NCI-H82 (cell line): ENCODE measurements around the gene PHB1.

Source experiments
- DNase-seq: peaks from one replicate; lab custom pipeline; 2025; lab: John Stamatoyannopoulos, UW

PHB1 gene

DNA sequence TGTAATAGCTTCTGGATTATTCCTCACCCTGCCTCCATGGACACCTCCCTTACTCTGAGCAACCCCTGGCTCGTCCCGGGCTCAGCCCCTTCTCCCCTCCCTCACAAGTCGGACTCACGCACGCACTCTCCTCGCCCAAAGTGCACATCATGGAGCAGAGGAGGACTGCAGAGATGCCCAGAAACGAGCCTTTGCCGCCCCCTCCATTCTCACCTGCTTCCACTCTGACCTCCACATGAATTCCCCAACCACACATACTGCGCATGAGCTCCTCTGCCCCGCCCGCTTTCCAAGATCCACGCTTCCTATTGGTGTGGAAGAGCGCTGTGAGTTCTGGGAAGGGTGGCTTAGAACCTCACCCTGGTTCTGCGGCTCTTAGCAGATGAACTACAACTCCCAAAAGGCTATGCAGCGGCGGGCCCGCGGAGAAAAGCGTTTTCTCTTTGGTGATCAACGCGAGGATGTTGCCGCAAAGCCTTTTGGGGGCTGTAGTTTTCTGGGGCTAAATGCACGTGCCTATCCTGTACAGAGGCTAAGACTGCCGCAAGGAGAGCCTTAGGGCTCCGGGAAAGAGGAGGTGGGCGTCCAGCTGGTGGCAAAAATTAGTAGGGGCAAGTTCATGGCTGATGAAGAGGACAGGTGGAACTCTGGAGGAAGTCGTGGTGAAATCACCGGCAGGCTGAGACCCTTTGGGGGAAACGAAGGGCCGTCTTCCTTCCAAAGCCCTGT lies at the start of gene PHB1:
TSS of gene PHB1 (minus strand) at position 261 of the 729 bp plus-strand sequence. CDS start 1,618 bp downstream, outside the sequence.
- DNase-seq: peak; percentile 100

DNA sequence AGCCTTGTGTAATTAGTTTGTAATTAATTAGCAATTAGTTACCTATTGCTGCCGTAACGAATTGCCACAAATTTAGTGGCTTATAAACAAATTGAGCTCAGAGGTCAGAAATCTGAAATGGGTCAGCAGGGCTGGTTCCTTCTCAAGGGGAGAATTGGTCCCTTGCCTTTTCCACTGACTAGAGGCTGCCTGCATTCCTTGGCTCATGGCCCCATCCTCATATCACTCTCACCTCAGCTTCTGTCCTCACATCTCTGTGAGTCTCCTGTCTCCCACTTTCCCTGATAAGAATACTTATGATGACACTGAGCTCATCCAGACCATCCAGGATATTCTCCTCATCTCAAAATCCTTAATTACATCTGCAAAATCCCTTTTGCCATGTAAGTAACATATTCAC lies 49.4 kb upstream of the PHB1 start:
- no peak for DNase-seq

DNA sequence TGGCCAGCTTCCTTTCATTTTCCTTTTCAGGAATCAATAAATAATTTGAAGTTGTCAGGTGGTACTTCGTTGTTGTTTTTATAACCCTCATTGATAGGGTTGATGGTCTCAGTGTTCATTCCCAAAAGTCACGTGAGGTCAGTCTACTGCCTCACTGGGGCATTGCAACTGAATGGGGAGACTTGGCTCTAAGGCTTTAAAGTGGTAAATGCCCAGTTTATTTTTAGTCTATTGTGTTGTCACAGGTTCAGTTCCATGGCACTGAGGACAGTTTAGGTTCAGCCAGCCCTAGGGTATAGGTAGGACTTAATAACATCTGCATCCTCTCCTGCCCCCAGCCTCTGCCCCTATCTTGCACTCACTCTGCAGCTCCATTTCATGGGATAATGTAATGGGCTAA lies 46.9 kb upstream of the PHB1 start:
- no peak for DNase-seq

DNA sequence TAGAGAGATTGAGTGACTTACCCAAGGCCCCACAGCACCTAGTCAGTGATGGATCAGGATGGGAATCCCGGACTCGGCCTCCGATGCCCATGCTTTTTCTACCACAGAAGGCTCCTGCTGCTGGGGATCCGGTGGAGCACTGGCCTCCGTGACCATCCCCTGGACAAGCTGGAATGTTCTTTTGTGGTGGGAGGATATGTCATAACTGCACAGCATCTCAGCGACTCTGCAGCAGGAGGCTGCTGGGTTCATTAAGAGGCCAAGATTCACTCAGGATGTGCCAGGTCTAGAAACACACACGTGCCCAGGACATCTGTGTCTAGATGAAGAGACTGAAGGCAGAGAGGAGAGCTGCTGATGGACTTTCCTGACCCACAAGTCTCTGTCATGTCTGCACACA lies 45.7 kb upstream of the PHB1 start:
- DNase-seq: no peak

DNA sequence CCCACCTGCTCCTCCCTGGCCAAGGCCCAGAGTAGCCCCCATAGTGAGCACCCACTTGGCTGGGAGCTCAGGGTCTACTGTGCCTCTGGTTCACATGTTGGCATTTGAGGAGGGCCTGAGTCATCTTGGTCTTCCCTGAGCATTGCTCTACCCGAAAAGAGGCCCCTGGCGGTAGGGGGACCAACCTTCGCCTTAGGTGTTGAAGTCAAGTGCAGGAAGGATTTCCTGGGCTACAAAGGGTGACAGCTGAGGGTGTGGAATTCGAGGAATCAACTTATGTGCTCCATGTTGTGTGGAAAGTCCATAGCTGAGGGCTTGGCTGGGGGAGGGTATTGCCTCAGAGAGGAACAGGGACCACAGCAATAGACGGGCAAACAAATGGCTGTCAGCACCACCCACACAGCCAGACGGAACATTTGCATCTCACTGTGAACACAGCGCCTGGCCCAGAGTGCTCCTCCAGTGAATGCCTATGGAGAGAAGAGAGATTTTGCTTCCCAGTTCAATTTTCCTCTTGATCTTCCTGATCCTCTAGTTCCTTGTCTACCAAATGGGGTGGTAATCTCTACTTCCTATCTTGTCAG lies 44.8 kb upstream of the PHB1 start:
- DNase-seq: no peak

DNA sequence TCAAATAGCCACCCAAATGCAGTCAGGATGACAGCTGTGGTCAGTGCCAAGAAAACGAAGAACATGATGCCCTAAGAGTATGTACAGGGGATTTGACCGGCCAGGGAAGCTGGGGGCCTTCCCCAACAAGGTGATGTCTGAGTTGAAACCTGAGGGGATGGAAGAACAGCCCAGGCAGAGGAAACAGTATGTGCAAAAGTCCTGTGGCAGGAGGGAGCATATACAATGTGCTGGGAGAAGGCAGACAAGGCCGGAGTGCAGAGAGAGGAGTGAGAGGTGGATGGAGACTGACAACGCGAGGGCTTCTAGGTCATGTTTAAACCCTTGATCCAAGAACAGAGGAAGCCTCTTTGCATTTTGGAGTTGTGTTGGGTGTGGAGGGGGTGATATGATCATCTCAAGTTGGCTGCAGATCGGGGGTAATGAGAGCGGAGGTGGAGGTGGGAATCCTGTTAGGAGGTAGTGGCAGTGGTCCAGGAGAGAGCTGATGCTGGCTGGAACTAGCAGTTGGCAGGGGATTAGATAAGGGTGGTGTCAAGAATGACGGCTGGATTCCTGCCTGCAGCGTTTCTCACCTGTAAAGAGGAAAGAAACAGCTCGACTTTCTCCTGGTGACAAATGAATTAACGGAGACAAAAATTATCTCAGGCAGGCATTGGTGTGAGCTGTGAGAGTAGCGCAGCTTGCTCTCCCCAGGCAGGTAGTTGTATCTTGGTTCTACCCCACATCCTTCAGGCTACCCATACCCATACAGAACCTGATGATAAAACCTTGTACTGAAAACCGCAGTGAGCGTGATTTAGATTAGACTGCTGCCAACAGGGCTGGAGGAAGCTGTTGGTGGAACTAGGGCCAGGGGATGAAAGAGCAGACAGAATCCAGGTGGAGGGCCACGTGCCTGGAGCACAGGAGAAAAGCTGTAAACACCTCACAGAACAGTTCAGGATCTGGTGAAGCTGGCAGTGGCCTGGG lies 43.2 kb upstream of the PHB1 start:
- DNase-seq: peak; percentile 40

DNA sequence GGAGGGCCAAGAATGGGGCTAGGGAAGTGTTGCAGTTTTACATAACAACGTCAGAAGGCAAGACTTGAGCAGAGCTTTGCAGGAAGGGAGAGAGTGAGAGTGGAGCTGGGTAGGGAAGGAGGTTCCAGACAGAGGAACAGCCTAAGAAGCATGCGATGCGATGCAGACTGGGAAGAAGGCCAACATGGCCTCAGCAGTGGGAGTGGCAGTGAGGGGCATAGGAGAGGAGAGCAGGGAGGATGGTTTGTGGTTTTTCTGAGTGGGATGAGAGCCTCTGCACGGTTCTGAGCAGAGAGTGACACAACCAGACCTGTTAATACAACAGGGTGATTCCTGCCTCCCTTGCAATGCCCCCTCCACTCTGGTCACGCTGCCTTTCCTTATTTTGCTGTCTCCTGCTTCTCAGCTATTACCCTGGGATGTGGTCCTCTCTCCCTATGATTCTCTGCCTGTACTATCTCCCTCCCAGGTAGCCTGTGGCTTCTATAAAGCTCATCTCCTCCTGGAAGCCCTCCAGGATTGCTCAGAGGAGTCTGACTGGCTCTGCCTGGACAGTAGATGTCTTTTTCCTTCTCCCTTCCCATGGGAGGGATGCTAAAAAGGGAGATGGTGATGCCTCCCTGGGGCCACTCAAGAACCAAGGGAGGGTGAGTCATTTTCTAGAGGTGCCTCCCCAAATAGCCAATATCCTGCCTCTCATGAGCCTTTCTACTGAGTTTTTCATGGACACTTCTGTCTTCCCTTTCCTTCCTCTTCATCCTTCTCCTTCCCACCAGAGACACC lies 41.7 kb upstream of the PHB1 start:
- no peak for DNase-seq

DNA sequence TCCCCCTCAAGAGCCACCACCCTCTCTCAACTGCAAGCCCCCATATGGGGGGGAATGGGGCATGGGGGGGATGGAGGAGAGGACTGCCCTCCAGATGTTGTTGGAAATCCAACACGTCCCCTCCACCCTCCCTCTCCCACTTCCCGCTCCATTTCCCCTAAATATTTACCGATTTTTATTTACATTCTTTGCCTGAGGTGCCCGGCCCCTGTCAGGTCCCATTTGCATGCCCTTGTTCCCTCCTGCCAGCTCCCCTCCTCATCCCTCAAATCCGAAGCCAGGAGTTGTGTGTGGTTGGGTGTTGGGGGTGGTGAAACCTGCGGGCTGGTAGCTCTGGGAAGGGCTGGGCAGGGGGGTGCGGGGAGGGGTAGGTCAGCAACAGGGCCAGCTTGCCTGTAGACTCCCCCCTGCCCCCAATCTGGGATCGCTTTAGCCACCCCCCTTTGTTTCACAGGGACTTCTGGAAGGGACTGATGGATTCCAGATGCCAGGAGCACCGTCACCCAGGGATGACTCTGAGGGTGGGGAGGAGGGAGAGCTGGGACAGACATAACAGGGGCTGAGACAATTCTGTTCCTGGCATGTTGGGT lies 40.7 kb upstream of the PHB1 start:
- no peak for DNase-seq

DNA sequence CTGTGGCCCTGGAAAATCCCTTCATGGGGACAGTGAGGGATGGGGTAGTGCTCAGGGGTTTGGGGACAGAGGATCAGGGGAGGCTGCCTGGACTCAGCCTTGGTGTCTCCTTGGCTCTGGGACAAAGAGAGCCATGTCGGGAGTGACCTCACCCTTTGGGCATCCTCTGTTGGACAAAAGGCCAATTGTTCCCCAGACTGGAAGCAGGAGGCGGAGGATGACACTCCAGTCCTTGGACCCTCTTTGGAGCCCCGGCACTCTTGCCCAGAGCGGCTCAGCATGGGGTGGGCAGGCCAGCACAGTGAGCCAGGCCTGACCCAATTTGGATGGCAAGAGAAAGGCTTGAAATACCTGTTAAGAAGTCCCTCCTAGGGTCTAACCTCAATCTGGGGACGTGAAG lies 39.4 kb upstream of the PHB1 start:
- DNase-seq: no peak

DNA sequence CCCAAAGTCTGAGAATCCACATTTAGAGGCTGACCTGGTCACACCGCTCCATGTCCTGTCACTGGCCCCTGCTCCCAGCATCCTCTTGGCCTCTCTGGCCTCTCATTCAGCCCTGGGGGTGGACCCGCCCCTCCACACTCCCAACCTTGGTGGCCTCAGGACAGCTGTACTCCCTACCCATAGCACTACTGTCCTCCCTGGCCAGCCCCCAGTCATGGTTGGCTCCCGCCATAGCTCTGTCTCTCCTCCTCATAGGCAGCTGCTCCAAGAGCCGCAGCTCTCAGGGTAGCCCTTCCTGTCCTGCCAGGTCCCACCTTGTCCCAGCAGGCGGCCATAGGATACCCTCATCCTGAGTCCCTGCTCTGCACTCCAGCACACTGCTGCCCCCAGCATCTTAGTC lies 38.0 kb upstream of the PHB1 start:
- no peak for DNase-seq

DNA sequence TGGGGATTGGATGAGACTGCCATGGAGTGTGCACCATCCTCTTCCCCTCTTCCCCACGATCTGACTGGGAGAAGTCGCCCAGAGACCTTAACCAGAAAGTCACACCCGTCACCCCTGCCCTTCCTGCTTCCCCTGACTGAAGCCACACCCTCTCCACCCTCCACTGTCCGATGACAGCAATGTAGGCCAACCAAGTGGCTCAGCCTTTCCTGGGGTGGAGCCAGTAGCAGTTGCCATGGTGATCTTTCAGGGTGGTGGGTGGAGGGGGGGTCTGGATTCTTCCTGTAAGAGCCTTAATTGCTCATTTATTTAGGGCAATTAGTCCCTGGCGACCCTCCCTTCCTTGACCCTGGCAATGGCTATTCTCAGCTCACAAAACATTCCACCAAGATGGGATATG lies 37.5 kb upstream of the PHB1 start:
- no peak for DNase-seq

DNA sequence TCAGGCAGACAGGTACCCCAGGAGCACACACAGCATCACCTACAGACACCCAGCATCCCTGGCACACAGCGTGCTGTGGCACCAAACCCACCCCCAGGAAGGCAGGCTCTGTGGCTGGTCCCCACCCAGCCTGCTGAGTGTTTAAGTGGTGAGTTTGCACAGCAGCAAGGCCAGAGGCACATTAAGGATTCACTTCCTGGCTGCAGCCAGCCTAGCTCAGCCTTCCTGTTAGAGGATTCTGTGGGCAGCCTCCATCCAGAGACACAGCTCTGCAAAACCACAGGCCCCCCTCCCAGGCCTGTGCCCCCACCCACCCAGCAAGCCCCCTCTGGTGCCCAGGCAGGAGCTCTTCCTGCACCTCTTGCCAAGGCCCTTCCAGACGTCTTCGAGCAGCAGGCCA lies 36.1 kb upstream of the PHB1 start:
- DNase-seq: no peak

DNA sequence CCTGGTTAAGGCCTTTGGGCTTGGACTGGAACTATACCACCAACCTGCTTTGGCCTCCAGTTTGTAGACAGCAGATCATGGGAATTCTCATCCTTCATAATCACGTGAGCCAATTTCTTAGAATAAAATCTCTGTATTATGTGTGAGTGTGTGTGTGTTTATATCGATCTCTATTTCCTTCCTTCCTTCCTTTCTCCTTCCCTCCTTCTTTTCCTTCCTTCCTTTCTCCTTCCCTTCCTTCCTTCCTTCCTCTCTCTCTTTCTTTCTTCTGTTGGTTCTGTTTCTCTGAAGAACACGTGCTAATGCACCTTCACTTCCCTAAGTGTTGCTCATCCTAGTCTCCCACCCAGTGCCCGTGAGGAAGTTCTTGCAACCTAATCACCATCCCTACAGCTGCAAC lies 35.5 kb upstream of the PHB1 start:
- no peak for DNase-seq

DNA sequence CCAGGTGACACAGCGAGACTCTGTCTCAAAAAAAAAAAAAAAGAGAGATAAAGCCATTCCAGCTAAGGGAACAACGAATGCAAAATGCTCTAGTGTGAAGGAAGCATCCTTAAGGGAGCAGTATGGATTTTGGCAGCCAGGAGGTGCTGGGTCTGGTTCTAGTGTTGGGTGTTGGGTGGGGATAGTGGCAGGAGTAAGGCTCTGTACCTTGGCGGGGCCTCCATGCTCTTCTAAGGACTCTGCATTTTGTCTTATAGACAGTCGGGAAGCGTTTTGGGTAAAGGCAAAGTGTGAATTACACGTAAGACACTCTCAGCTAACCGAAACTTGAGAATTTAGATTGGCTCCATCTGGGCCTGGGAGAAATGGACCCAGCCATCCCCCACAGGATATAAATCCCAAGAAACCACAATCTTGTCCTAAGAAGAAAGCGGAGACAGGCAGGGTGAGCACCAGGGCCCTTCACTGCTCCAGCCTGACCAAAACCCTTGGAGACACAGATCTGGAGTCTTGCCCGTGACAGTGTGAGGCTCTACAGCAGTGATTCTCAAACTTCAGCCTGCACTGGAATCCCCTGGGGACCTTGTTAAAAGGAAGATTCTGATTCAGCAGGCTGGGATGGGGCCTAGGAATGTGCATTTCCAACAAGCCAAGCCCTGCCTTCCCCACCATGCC lies 33.1 kb upstream of the PHB1 start:
- no peak for DNase-seq

DNA sequence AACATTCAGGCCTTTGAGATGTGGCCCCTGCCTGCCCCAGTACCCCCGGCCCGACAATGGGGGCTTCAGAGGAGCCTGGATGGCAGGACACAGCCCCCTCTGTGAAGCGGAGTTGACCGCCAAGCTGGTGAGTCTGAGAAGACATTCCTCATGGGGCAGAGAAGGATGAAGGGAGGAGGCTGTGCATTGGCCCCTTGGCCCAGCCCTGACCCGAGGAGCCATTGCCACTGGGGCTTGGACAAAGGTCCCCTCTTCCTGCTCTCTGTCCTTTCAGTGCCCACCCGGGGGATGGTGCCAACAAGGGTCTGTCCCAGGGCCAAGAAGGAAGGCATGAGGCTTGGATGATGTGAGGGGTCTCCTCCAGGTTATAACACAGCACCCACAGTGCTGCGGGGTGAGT lies 30.9 kb upstream of the PHB1 start:
- DNase-seq: no peak

DNA sequence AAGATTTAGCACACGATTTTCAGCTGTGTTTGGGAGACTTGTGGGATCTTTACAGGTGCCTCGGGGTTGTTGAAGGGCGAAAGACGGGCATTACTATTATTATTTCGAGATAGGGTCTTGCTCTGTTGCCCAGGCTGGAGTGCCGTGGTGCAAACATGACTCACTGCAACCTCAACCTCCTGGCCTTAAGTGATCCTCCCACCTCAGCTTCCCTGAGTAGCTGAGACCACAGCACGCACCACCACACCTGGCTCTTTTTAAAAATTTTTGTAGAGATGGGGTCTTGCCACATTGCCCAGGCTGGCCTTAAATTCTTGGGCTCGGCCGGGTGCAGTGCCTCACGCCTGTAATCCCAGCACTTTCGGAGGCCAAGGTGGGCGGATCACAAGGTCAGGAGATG lies 29.7 kb upstream of the PHB1 start:
- DNase-seq: no peak

DNA sequence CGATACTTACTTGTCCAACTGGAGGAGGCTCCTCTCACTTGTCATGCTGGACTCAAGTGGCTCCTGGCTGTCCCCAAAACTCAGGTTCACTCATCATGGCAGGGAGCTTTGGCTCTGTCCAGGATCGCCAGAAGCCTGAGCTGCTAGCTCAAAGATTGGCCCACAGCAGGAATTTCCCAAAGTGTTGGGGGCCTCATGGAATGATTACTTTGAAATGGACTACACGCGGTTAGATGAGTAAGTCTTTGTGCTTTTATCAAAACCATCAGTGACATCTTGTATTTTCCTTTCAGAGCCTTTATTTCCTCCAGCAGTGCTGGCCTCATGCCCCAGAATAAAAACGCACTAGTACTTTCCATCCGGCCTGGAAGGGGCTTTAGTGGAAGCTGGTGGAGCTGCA lies 29.2 kb upstream of the PHB1 start:
- DNase-seq: no peak

DNA sequence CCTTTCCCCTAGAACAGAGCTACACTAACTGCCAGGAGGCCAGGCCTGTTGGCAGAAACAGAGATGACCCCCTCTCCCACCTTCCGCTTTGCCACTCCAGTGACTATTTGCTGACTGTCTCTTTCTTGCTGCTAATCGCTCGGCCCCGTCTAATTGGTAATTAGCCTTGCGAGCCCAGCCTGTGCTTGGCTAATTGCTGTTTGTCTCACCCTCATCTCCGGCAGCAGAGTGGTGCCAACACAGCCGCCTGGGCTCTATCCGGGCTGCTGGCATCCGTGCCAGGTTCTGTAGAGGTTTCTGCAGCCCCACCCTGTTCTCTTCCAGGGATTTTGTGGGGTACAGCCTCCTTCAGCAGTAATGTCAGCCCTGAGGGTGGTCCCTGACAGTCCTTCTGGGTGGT lies 27.4 kb upstream of the PHB1 start:
- DNase-seq: no peak

DNA sequence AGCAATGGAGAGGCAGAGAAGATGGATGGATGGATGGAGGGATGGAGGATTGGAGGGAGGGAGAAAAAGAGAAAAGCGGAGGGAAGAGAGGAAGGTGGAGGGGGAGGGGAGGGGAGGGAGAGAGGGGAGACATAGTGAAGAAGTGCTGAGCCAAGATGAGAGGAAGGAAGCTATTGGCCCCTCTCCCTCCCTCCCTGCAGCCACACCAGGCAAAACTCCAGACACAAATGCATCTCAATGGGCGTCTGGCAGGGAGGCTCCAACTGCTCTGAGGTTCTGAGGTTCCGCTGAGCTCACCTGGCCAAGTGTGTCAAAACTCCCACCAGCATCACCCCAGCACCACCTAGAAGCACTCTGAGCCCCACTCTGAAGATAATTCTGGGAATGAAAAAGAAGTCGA lies 26.9 kb upstream of the PHB1 start:
- no peak for DNase-seq

DNA sequence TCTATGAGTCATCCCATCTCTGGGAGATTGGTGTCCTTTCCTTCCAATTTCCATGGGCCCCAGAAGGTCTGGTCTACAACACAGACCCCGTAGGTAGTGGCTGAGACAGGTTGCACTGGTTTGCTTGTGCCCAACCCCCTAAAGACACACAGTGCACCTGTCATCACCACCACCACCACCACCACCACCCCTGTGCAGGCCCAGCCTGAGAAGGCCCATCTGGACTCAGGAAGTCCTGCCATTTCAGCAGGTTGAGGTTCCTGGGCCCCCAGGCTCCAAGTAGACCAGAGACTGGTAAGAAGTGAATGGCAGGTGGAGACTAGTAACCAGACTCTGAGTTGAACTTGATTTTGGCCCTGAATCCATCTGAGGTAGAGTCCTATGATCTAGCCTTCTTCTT lies 25.9 kb upstream of the PHB1 start:
- DNase-seq: no peak
